GM21515 (cell line): ENCODE results near the gene POU2AF1.

ENCODE experiments used
- ATAC-seq: cut with Tn5 transposase; IDR thresholded peaks from one replicate; pipeline ENCODE4 v1.9.1; 2021; ENCODE audit not compliant: unreplicated experiment

The POU2AF1 gene

GRCh38 chr11:111348147-111348546 lies 30.9 kb downstream of the POU2AF1 start:
- no peak for ATAC-seq

DNA sequence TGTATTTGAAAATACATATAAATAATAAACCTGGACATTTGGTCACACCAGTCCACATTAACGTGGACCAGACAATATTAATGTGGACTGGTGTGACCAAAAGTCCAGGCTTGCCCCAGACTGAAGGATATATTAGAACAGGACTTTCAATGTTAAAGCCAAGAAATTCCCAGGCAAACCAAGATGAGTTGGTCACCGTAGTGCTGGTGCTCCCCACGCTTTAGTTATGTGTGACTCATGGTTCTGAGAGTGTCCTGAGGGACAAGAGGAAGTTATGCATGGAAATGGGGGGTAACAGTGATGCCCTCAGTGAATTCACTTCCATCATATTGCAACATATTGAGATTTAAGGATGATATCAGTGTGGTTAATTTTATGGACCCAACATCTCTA lies 31.4 kb downstream of the POU2AF1 start:
- no peak for ATAC-seq

- ATAC-seq = no peak
These were observed 31.9 kb downstream of the POU2AF1 start for GRCh38 chr11:111347002-111347722.

GRCh38 chr11:111344032-111344431 lies 35.0 kb downstream of the POU2AF1 start:
- ATAC-seq = no peak

- no peak for ATAC-seq
These were observed 36.7 kb downstream of the POU2AF1 start for GRCh38 chr11:111342329-111342728.

DNA sequence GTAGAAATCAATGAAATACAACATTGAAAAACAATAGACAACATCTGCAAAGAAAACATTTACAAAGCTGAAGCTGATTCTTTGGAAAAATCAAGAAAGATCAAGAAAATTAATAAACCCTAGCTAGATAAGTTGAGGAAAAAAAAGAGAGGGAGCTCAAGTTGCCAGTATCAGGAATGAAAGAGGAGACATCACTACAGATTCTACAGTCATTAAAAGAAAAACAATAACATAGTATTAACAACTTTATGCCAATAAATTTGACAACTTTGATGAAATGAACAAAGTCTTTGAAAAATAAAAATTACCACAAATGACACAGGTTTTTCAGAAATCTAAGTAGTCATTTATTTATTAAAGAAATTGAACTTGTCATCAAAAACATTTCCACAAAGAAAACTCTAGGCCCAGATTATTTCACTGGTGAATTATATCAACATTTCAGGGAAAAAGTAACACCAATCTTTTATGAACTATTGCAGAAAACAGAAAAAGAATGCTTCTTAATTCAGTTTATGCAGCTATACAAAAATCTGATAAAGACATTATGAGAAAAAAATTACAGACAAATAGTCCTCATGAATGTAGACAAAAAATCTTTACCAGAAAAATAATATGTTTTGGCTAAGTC lies 39.2 kb downstream of the POU2AF1 start:
- no peak for ATAC-seq

- ATAC-seq = no peak
These were observed 42.4 kb downstream of the POU2AF1 start for GRCh38 chr11:111336582-111337256.

DNA sequence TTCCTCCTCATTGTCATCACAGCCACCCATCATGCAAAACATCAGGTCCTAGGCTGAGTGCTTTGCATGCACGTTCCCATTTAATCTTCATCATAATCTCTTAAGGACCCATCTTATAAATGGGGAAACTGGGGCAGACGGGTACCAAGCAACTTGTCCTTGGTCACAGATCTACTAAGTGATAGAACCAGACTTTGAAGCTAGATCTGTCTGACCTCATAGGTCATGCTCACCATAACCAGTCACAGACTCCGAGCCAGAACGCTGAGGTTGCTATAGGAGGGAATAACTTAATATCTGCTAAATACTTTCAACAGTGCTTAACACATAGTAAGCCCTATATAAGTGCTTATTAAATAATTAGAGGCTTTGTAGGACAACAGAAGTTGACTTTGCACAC lies 43.0 kb downstream of the POU2AF1 start:
- no peak for ATAC-seq

- no peak for ATAC-seq
These were observed 43.5 kb downstream of the POU2AF1 start for GRCh38 chr11:111335549-111335948.

DNA sequence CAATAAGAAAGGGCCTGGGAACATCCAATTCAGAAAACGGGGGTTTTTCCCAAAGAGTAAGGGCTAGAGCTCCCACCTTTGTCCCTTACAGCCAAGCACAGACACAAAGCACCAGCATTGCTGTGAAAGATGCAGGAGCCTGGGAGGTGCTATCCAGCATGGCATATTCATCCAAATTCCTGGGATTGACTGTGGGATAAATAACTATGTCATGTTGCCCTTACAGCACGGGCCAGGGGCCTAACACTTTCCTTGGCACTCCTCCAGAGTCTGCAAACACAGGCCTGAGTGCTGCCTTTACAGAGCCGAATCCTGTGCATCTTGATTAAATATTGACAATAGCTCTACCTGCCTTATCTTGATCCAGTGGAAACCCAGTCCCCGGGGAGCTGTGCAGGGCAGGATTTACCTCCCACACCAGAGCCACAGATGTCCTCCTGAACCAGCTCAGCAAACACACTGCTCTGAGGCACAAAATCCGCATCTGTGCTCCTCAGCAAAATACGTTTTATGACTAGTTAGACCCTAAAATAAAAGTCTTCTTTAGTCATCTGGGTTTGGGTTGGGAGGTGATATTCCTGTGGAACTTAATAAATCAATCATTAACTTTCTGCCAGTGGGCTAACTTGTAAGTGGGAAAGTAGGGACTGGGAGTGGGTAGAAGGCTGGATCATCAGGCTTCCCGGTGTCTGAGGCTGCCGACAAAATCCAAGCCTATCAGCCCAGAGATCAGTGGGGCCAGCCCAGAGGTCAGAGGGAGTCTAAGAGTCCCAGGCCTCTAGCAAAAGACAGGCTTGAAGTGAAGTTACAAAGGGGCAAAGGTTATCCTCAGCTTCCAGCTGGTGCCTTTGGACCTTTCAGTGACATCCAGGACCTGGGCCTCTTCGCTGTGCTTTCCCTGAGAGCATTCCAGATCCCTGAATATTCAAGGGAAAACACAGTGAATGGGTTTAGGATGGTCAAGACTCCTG lies 44.3 kb downstream of the POU2AF1 start:
- no peak for ATAC-seq

DNA sequence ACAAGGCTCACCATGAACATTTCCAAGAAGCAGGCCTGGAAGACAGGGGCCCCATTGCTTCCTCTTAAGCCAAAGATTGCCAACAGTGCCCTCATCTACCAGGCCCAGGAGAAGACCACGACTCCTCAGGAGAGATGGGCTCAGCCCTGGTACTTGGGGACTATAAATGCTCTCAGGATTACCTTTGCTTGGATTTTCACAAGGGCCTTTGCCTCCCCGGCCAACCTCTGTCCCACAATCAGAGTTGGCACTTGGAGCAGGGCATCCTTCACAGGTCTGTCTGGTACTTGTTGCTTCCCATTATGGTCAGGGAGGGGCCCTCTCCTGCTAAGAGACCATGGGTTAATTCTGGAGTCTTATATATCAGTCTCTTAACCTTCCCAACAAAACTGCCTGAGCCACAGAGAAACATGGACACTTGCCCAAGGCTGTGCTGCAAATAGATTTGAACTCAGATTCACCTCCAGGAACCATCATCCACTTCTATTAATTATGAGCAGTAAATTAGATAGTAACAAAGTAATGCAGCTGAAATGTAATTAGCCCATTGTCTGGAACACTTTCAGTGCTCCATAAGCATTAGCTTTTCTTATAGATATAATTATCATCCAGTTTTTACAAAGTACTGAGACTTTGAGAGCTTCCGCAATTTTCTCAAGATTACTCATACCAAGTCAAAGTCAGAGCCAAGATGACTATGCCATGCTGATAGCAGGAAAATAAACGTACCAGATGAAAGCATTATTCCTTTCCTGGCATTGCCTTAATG lies 47.2 kb downstream of the POU2AF1 start:
- no peak for ATAC-seq

- ATAC-seq = no peak
These were observed 48.7 kb downstream of the POU2AF1 start for GRCh38 chr11:111330234-111330893.

GRCh38 chr11:111329306-111330204 lies 49.5 kb downstream of the POU2AF1 start:
- no peak for ATAC-seq

DNA sequence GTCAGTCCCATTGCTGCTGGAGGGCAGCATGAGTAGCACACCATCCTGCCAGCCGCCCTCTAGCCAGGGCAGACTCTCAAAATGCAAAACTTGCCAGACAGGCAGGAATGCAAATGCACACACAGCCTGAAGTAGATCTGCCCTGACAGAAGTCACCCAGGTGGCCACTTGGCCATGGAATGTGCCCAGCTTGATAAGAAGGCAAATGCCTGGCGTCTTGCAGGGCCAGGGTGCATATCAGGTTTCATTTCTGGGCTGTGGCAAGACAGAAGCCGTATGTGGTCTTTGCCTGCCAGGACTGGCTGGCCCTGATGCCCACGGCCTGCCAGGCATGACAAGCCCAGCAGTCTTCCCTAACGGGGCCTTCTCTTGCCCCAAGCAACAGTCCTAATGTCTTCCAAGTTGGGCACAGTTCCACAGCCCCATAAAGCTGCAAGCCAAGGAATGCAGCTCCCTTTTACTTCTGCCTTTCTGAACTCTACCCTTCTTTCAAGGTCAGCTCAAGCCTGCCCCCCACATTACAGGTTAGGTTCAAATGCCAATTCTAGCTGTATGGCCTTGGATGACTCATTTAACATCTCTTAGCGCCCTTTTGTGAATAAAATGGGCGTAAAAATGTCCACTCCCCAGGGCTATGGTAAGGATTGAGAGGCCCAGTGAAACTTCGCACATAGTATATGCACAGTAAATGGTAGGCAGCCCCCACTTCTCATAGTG lies 51.0 kb downstream of the POU2AF1 start:
- no peak for ATAC-seq

DNA sequence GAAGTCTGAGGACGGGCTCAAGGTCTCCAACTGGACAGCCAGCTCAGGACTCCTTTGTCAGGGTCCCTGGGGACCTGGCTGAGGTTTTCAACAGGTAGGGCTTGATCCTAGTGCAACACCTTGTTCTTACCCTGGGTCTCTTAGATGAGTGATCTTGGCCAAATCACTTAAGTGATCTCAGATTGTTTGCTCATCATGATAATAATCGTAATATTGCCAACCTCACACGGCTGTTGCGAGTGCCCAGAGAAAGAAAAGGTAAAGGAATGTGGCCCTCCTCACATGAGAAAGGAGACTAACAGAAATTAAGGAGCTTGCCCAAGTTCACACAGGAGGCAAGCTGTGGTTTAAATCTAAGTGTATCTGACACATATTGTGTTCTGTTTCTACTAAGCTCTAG lies 52.3 kb downstream of the POU2AF1 start:
- ATAC-seq = no peak

GRCh38 chr11:111325259-111325658 lies 53.8 kb downstream of the POU2AF1 start:
- no peak for ATAC-seq

- no peak for ATAC-seq
These were observed 54.8 kb downstream of the POU2AF1 start for GRCh38 chr11:111324277-111324720.

- no peak for ATAC-seq
These were observed 56.5 kb downstream of the POU2AF1 start for GRCh38 chr11:111322534-111322933.
